Activated T-helper 9 cell treated with anti-CD3 and anti-CD28 coated beads, Interleukin-2, amount 50 U/mL, for 16 hours (primary cell): ENCODE data around the gene HK2.
"Not testable (repeated sequence)": the region's sequence is repeated elsewhere in the genome, so short reads cannot be mapped to it uniquely, and the experiment has no call there.

Experiments used
- DNase-seq: peaks from one replicate; pipeline ENCODE4 v3.0.0-alpha.2; 2020; ENCODE audit warnings: low read depth

The HK2 gene

GRCh38 chr2:74877376-74877775, 43.4 kb downstream of the HK2 start:
- no peak for DNase-seq

- no peak for DNase-seq
Observed at GRCh38 chr2:74877781-74878433, 44.0 kb downstream of the HK2 start.

- DNase-seq = no peak
Observed at GRCh38 chr2:74878551-74878950, 44.6 kb downstream of the HK2 start.

- no peak for DNase-seq
Observed at GRCh38 chr2:74880054-74880728, 46.3 kb downstream of the HK2 start.

GRCh38 chr2:74881176-74881575, 47.2 kb downstream of the HK2 start:
- DNase-seq = no peak

GRCh38 chr2:74881626-74882298, 47.8 kb downstream of the HK2 start:
- DNase-seq = no peak

GRCh38 chr2:74882299-74882687, 48.4 kb downstream of the HK2 start:
- DNase-seq = no peak

GRCh38 chr2:74883011-74883410, 49.1 kb downstream of the HK2 start:
- no peak for DNase-seq

GRCh38 chr2:74884118-74884762, 50.3 kb downstream of the HK2 start:
- DNase-seq = no peak

- no peak for DNase-seq
Observed at GRCh38 chr2:74884866-74885265, 50.9 kb downstream of the HK2 start.

GRCh38 chr2:74886251-74886650, 52.3 kb downstream of the HK2 start:
- no peak for DNase-seq

GRCh38 chr2:74886811-74887210, 52.9 kb downstream of the HK2 start:
- DNase-seq = no peak

GRCh38 chr2:74887445-74887951, 53.6 kb downstream of the HK2 start:
- DNase-seq = no peak

- no peak for DNase-seq
Observed at GRCh38 chr2:74887960-74888700, 54.2 kb downstream of the HK2 start.

- no peak for DNase-seq
Observed at GRCh38 chr2:74889159-74889558, 55.2 kb downstream of the HK2 start.

- no peak for DNase-seq
Observed at GRCh38 chr2:74890711-74891110, 56.8 kb downstream of the HK2 start.

- DNase-seq = no peak
Observed at GRCh38 chr2:74891136-74891764, 57.3 kb downstream of the HK2 start.

- not testable (repeated sequence) for DNase-seq
Observed at GRCh38 chr2:74891816-74892215, 57.9 kb downstream of the HK2 start.

GRCh38 chr2:74892609-74893008, 58.7 kb downstream of the HK2 start:
- no peak for DNase-seq

GRCh38 chr2:74893332-74893731, 59.4 kb downstream of the HK2 start:
- DNase-seq = no peak

GRCh38 chr2:74894272-74894981, 60.5 kb downstream of the HK2 start:
- DNase-seq = no peak
